SKM-1 treated with dmso at 0.1 percent for 144 hours (cell line): ENCODE data around the gene ILDR2.

Experiments used
- DNase-seq: peaks from one replicate; lab custom pipeline; 2025; ENCODE audit not compliant: unreplicated experiment; lab: John Stamatoyannopoulos, UW

The ILDR2 gene

DNA sequence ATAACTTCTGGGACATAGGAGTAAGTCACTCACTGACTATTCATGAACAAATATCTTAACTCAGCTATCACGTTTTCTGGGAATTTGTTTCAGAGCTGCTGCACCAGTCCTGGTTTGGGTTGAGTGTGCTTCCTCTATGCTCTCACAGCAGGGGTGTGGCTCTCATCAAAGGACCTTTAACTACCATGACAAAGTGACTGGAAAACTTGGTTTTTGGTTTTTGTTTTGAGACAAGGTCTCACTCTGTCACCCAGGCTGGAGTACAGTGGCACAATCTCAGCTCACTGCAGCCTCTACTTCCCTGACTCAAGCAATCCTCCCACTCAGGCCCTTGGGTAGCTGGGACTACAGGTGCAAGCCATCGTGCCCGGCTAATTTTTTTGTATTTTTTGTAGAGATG is 4.1 kb downstream of the ILDR2 start:
- DNase-seq = no peak

DNA sequence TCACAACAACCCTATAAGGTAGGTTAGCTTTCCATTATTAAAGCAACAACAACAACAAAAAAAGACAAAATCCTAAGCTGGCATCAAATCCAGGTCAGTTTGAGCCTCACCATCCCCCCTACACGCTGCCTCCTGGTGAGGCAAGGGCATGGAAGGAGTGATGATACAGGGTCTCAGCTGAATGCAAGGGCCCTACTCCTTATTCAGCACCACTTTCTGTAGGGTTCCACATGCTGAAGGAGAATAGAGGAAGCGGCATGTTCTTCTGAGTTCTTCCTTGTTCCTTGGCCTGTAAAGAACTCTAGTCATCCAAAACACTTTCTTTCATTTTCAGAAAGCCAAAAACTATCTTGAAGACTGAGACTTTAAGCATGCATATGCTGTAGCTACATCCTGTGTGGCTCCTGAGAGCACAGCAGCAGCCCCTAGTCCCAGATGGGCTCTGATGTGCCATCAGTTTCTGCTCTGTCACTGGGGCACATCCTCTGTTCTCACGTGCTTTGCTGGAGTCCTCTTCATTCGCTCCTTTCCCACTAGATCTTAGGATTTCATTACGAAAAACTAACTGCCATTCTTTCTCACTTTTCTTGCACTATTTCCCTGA is 6.2 kb downstream of the ILDR2 start:
- no peak for DNase-seq

- no peak for DNase-seq
Measured at GRCh38 chr1:166960858-166961474, 14.4 kb downstream of the ILDR2 start.

GRCh38 chr1:166956872-166957271 is 18.5 kb downstream of the ILDR2 start:
- DNase-seq = no peak

- no peak for DNase-seq
Measured at GRCh38 chr1:166956057-166956850, 19.1 kb downstream of the ILDR2 start.

GRCh38 chr1:166953491-166953890 is 21.8 kb downstream of the ILDR2 start:
- DNase-seq = no peak

- DNase-seq = no peak
Measured at GRCh38 chr1:166952002-166952746, 23.2 kb downstream of the ILDR2 start.

- DNase-seq = no peak
Measured at GRCh38 chr1:166951050-166951449, 24.3 kb downstream of the ILDR2 start.

- DNase-seq = no peak
Measured at GRCh38 chr1:166950156-166950555, 25.2 kb downstream of the ILDR2 start.

GRCh38 chr1:166948856-166949350 is 26.4 kb downstream of the ILDR2 start:
- DNase-seq = no peak

- no peak for DNase-seq
Measured at GRCh38 chr1:166947398-166948043, 27.8 kb downstream of the ILDR2 start.

DNA sequence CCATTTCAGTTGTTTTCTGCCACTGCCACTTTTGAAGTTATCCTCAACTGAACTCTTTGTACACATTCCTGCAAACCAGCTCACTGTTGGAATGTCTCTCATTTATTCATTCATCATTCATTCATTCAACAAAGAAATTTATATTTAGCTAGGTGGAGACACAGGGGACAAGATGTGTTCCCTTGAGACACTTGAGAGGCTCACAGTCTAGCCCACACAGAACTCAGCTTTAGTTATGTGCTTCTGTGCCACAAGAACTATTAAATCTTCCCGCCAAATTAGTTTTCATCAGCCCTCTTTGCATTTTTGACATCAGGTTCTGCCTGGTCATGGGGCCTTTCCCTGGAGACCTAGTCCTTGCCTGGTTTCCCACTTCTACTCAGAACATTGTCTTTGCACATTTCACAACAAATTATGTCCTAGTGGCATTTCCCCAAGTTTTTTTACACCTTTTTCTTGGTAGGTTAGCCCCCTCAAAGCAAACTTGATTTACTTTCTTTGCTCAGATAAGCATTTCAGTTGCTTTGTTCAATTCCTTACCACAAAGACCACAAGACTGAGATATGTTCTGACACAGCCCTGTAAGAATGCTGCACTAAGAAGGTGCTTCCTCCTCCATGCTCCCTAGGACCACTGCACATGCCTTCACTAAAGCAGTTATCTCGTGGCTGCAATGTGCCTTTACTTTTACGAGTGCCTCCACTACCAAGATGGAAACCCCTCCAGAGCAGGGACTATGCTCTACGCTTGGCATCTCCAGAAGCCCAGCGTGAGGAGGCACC is 31.0 kb downstream of the ILDR2 start:
- DNase-seq = peak; percentile 19

- DNase-seq = no peak
Measured at GRCh38 chr1:166939741-166940375, 35.5 kb downstream of the ILDR2 start.

- no peak for DNase-seq
Measured at GRCh38 chr1:166937962-166938361, 37.4 kb downstream of the ILDR2 start.

- no peak for DNase-seq
Measured at GRCh38 chr1:166937329-166937728, 38.0 kb downstream of the ILDR2 start.

DNA sequence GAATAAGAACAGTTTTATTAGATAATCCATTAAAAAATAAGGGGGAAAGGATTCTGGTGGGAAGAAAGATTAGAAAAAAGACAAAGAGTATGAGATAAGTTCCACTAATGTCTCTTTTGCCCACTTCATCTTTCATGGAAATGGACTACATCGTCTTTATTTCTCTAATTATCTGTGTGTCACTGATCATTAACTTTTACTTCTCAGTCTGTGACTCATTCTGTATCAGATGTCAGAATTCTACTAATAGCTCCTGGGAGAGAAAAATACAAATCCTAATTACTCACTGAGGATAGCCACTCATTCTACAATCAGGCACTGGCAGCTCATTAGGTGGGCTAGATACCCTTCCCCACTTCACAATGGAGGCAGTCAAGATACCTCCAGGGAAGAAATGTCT is 41.7 kb downstream of the ILDR2 start:
- DNase-seq = no peak

DNA sequence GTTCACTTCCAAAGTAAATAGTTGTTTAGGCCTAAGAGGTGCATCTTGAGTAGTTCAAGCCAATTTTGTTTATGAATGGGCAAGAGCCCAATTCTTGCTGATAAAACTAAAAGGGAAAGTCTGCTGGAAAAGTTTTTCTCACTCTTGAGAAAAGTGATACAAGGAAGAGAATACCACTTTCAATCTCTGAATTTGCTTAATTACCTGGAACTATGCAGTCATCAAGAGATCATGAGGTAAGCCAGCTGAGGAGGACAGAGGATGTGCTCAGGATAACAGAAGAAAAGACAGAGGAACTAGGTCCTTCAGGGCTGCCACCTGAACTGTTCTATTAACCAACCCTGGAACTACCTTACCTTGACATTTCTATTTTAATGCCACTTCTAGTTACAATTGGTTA is 42.2 kb downstream of the ILDR2 start:
- DNase-seq = no peak

DNA sequence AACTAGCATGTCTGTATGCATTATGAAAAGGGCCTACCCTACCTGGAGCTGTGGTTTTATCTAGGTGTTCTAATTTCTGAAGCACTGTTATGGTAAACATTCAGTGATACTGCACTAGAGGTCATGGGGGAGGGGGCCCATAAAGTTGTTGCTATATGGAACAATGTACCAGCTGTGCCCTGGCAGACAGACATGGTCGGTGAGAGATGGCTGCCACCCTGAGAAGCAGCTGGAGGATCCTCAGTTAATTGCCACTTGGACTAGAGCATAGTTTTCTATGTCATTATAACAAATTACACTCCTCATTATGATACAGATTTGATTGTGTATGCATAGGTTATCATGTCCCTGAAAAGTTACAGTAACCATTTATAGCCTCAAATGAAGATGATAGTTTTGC is 45.4 kb downstream of the ILDR2 start:
- no peak for DNase-seq

DNA sequence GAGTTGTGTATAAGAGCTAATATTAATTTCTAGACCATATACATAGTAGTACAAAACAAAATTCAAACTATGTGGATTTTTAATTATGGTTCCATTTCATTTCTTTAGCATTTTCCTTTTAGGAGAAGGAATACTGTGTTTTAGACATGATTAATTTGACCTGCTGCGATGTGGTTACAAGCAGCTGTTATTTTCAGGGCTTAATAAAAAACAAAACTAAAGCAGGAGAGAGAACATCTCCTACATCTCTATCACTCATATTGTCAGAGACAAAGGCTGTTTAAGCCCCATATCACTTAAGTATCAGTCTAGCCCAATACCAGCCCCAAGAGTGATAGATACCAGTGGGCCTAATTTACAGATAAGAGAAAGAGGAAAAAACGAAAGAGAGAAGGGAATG is 47.6 kb downstream of the ILDR2 start:
- DNase-seq = no peak
